Measurements from ENCODE around the gene KIF4A.
"Not testable (repeated sequence)": the region's sequence is repeated elsewhere in the genome, so short reads cannot be mapped to it uniquely, and the experiment has no call there.

KIF4A gene

DNA sequence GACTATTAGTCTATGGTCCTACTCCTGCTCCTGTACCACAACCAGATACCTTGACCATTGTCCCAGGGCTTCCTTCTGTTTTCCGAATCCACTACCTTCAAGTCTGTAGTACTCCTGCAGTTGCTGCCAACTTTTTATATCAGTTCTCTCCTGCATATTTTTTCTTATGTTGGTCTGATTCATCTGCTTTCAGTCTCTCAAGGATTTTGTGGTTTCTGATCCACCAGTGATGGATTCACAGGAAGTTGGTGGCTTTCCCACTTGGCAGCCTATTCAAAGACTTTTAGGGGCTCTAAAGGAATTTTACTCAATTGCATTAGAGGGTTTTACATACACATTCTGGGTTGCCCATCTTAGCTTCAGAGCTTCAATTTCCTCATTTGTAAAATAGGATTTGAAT is 23.6 kb downstream of the KIF4A start:
- Histone ChIP-seq H3K27me3 (no peaks in the 10 kb centered on the region), H3K4me3 (ENCODE audit: low read depth, low read length) (no peak overlapping the region), H3K36me3 (peaks cover 2% of the 10 kb centered on the region; the same call in 1 of the 2 replicates), H3K9me3 (no peaks in the 10 kb centered on the region), H3K4me1 (no peaks in the 10 kb centered on the region)
- TF ChIP-seq, protein P1, sequence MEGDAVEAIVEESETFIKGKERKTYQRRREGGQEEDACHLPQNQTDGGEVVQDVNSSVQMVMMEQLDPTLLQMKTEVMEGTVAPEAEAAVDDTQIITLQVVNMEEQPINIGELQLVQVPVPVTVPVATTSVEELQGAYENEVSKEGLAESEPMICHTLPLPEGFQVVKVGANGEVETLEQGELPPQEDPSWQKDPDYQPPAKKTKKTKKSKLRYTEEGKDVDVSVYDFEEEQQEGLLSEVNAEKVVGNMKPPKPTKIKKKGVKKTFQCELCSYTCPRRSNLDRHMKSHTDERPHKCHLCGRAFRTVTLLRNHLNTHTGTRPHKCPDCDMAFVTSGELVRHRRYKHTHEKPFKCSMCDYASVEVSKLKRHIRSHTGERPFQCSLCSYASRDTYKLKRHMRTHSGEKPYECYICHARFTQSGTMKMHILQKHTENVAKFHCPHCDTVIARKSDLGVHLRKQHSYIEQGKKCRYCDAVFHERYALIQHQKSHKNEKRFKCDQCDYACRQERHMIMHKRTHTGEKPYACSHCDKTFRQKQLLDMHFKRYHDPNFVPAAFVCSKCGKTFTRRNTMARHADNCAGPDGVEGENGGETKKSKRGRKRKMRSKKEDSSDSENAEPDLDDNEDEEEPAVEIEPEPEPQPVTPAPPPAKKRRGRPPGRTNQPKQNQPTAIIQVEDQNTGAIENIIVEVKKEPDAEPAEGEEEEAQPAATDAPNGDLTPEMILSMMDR (IDR thresholded peaks at IDR 0.05; ENCODE audit: low read depth, low read length), result no peak
- DNase-seq, result no peak

DNA sequence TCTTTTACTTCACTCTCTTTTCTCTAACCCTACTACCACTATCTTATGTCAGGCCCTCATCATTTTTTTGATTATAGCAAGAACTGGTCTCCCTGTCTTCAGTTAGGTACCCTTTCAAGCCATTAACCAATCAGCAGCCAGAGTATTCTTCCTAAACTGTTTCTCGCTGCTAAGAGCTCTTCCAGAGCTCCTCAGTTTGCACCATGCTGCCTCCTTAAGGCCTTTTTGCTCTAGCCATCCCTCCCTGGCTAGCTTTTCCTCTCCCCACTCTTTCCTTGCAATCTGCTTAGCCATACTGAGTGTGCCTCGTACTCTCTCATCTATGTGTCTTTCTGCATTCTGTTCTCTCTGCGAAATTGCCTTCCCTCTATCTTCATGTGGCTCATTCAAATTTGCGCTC is 32.9 kb downstream of the KIF4A start:
- H3K4me3 ChIP-seq (ENCODE audit: low read depth, low read length), result no peak overlapping the region
- TF ChIP-seq, protein P1 (IDR thresholded peaks at IDR 0.05; ENCODE audit: low read depth, low read length), result no peak
- DNase-seq, result no peak
- no peaks in the 10 kb centered on the region for H3K4me1 ChIP-seq
- no peaks in the 10 kb centered on the region for H3K27me3 ChIP-seq
- no peaks in the 10 kb centered on the region for H3K36me3 ChIP-seq
- no peaks in the 10 kb centered on the region for H3K9me3 ChIP-seq

DNA sequence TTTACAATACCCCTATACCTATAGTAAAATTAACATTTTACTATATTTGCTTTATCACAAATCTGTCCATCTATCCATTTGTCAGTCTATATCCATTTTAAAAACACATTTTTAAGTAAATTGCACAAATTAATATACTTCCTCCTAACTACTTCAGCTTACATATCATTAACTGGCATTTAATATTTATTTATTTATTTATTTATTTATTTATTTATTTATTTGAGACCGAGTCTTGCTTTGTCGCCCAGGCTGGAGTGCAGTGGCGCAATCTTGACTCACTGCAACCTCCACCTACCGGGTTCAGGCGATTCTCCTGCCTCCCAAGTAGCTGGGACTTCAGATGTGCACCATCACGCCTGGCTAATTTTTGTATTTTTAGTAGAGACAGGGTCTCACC is 33.7 kb downstream of the KIF4A start:
- not testable (repeated sequence) for H3K36me3 ChIP-seq; H3K9me3 ChIP-seq; H3K4me3 ChIP-seq (ENCODE audit: low read depth, low read length); H3K27me3 ChIP-seq; DNase-seq; H3K4me1 ChIP-seq

DNA sequence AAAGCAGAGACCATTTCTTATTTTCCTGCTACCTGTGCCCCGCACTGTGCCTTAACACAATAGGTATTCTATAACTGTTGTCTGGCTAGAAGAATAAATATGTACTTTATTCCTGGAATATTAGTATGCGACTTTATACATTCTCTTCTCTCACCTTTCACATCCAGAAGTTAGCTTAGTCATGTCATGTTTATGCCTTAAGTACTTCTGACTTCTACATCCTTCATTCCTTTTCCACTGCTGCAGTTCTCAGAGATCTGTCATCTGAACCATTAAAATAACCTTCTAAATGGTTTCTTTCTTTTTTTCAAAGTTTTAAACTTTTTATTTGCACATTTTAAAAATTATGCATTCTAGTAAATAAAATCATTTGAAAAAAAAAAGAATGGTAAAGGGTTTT is 34.4 kb downstream of the KIF4A start:
- TF ChIP-seq, protein P1 (IDR thresholded peaks at IDR 0.05; ENCODE audit: low read depth, low read length), result no peak
- no peaks in the 10 kb centered on the region for H3K36me3 ChIP-seq
- H3K27me3 ChIP-seq, result no peaks in the 10 kb centered on the region
- H3K4me3 ChIP-seq (ENCODE audit: low read depth, low read length), result no peak overlapping the region
- no peak for DNase-seq
- H3K9me3 ChIP-seq, result no peaks in the 10 kb centered on the region
- no peaks in the 10 kb centered on the region for H3K4me1 ChIP-seq

DNA sequence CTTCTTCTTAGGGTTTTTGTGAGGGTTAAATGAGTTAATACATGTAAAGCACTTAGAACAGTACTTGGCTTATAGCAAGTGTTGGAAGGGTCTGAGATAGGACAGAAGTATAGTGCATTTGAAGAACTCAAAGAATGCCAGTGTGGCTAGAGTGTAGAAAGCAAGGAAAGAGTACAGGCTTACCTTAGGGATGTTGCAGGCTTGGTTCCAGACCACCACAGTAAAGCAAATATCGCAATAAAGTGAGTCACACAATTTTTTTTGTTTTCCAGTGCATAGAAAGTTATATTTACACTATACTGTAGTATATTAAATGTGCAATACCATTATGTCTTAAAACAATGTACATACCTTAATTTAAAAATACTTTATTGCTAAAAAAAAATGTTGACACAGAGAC is 41.3 kb downstream of the KIF4A start:
- Histone ChIP-seq H3K27me3 (no peaks in the 10 kb centered on the region), H3K9me3 (no peaks in the 10 kb centered on the region), H3K36me3 (no peaks in the 10 kb centered on the region), H3K4me1 (no peaks in the 10 kb centered on the region), H3K4me3 (ENCODE audit: low read depth, low read length) (no peak overlapping the region)
- no peak for DNase-seq
- TF ChIP-seq, protein P1 (IDR thresholded peaks at IDR 0.05; ENCODE audit: low read depth, low read length), result no peak

DNA sequence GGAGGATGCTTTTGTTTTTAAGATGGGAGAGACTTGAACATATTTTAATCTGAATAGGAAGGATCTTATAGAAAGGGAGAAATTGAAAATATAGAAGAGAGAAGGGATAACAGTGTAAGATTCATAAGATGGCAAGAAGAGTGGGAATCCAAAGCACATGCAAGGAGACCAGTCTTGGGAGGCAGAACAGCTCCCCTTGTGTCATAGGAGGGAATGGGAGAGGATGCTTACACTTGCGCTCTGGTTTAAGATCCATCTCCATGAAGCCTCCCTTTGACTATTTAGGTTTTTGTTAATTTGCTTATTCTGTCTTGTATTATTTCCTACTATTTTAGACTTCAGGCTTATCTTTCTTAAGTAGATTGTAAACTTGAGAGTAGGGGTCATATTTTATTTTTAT is 42.7 kb downstream of the KIF4A start:
- no peaks in the 10 kb centered on the region for H3K4me1 ChIP-seq

More for the DNA sequence above, 42.7 kb downstream of the KIF4A start:
- no peak for DNase-seq
- Histone ChIP-seq H3K9me3 (no peaks in the 10 kb centered on the region), H3K36me3 (no peaks in the 10 kb centered on the region), H3K4me3 (ENCODE audit: low read depth, low read length) (no peak overlapping the region), H3K27me3 (no peaks in the 10 kb centered on the region)
- TF ChIP-seq, protein P1 (IDR thresholded peaks at IDR 0.05; ENCODE audit: low read depth, low read length), result peak; percentile 25
